HG02642 (cell line): ENCODE results near the gene GAGE12C.
"Not testable (repeated sequence)": the region's sequence is repeated elsewhere in the genome, so short reads cannot be mapped to it uniquely, and the experiment has no call there.

Experiments
- ATAC-seq: cut with Tn5 transposase; IDR thresholded peaks from one replicate; pipeline ENCODE4 v1.9.1; 2021; ENCODE audit warnings: mild to moderate bottlenecking; ENCODE audit not compliant: unreplicated experiment, poor library complexity

GAGE12C gene

GRCh38 chrX:49531877-49532276 lies at the start of gene GAGE12C:
TSS of gene GAGE12C (plus strand) at chrX:49532177. CDS start at chrX:49533332, 1,155 bp downstream.
- not testable (repeated sequence) for ATAC-seq

GRCh38 chrX:49541433-49541832 lies 9.5 kb downstream of the GAGE12C start, which contains the start of gene GAGE12D:
TSS of gene GAGE12D (plus strand) at chrX:49541733. CDS start at chrX:49542888, 1,155 bp downstream.
- ATAC-seq = not testable (repeated sequence)

- not testable (repeated sequence) for ATAC-seq
These were observed 19.0 kb downstream of the GAGE12C start, which contains the start of gene GAGE12E for GRCh38 chrX:49550989-49551388. TSS of gene GAGE12E (plus strand) at chrX:49551289. CDS start at chrX:49552444, 1,155 bp downstream.

GRCh38 chrX:49560542-49560941 lies 28.6 kb downstream of the GAGE12C start, which contains the start of gene GAGE12F:
TSS of gene GAGE12F (plus strand) at chrX:49560842. CDS start at chrX:49561997, 1,155 bp downstream.
- not testable (repeated sequence) for ATAC-seq

GRCh38 chrX:49568728-49569127 lies 36.8 kb downstream of the GAGE12C start:
- not testable (repeated sequence) for ATAC-seq

GRCh38 chrX:49569152-49569551 lies 37.2 kb downstream of the GAGE12C start:
- not testable (repeated sequence) for ATAC-seq

GRCh38 chrX:49570100-49570499 lies 38.1 kb downstream of the GAGE12C start, which contains the start of gene GAGE12G:
TSS of gene GAGE12G (plus strand) at chrX:49570400. CDS start at chrX:49571555, 1,155 bp downstream.
- ATAC-seq = not testable (repeated sequence)

- not testable (repeated sequence) for ATAC-seq
These were observed 47.7 kb downstream of the GAGE12C start, which contains the start of gene GAGE12H for GRCh38 chrX:49579649-49580048. TSS of gene GAGE12H (plus strand) at chrX:49579949. CDS start at chrX:49581104, 1,155 bp downstream.
